GM12875 (cell line): ENCODE data around the gene KCNC3.

ENCODE experiments used
- H3K4me3 ChIP-seq: one replicate; pipeline ENCODE4 v1.5.1; 2011; ENCODE audit warnings: low read depth, low read length, control low read depth
- CTCF ChIP-seq: IDR thresholded peaks from 2 replicates; pipeline ENCODE4 v1.5.1; 2011; ENCODE audit warnings: low read depth, mild to moderate bottlenecking, control low read depth, inconsistent platforms, low read length, moderate library complexity, borderline replicate concordance; ENCODE audit not compliant: insufficient read depth

KCNC3 gene

GRCh38 chr19:50268501-50268900 lies 60.7 kb downstream of the KCNC3 start:
- TF ChIP-seq CTCF = no peak
- H3K4me3 ChIP-seq = no peak overlapping the region

- no peak overlapping the region for H3K4me3 ChIP-seq
- TF ChIP-seq CTCF = no peak
Measured at GRCh38 chr19:50268041-50268440, 61.1 kb downstream of the KCNC3 start.

GRCh38 chr19:50266896-50267295 lies 62.3 kb downstream of the KCNC3 start:
- H3K4me3 ChIP-seq = no peak overlapping the region

GRCh38 chr19:50266041-50266440 lies 63.1 kb downstream of the KCNC3 start:
- TF ChIP-seq CTCF = no peak
- H3K4me3 ChIP-seq = no peak overlapping the region

More at GRCh38 chr19:50266896-50267295, 62.3 kb downstream of the KCNC3 start:
- no peak for TF ChIP-seq CTCF

GRCh38 chr19:50264483-50265186 lies 64.5 kb downstream of the KCNC3 start:
- H3K4me3 ChIP-seq = no peak overlapping the region
- no peak for TF ChIP-seq CTCF

GRCh38 chr19:50263176-50263575 lies 66.0 kb downstream of the KCNC3 start:
- H3K4me3 ChIP-seq = no peak overlapping the region
- no peak for TF ChIP-seq CTCF
